Measurements from ENCODE around the gene FCN3.

The FCN3 gene

GRCh38 chr1:27338751-27339150 lies 35.9 kb downstream of the FCN3 start:
- H3K4me3 ChIP-seq (ENCODE audit: low read length), result no peak overlapping the region
- no CpG with 5 or more reads among the region's 6 CpGs for WGBS (ENCODE audit: insufficient coverage, insufficient read length)
- DNase-seq (ENCODE audit: low read depth, low spot score), result no peak
- no peaks in the 10 kb centered on the region for H3K9me3 ChIP-seq (ENCODE audit: control insufficient read depth, insufficient read depth, low read length)
- H3K4me1 ChIP-seq (ENCODE audit: control insufficient read depth, insufficient read depth, low read length), result peaks cover 8% of the 10 kb centered on the region; the same call in 1 of the 2 replicates
- H3K27ac ChIP-seq (ENCODE audit: low read length), result no peak overlapping the region
- H3K36me3 ChIP-seq (ENCODE audit: control insufficient read depth, insufficient read depth, low read length), result peaks cover 9% of the 10 kb centered on the region; the same call in 1 of the 2 replicates
- no peaks in the 10 kb centered on the region for H3K27me3 ChIP-seq (ENCODE audit: control insufficient read depth, insufficient read depth, low read length)

DNA sequence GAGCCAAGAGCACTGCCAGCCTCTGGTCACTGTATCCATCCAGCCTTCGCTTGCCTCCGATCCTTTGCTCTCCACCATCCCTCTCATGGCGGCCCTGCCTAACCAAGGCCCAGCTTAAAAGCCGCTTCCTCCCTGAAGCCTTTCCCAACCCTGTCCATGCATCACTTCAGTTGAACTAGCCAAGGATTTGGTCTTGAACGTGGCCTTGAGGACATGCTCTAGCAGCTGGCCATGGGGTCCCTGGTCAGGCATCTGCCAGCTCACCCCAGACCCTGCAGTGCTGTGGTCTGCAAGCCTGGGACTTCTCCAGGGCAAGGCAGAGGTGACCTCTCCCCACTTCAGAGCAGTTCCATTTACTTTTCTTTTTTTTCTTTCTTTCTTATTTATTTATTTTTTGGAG lies 37.9 kb downstream of the FCN3 start:
- H3K4me1 ChIP-seq (ENCODE audit: control insufficient read depth, insufficient read depth, low read length), result no peaks in the 10 kb centered on the region
- H3K4me3 ChIP-seq (ENCODE audit: low read length), result no peak overlapping the region
- H3K27ac ChIP-seq (ENCODE audit: low read length), result no peak overlapping the region
- peaks cover 13% of the 10 kb centered on the region; the same call in 1 of the 2 replicates for H3K36me3 ChIP-seq (ENCODE audit: control insufficient read depth, insufficient read depth, low read length)
- no CpG with 5 or more reads among the region's 5 CpGs for WGBS (ENCODE audit: insufficient coverage, insufficient read length)
- no peaks in the 10 kb centered on the region for H3K9me3 ChIP-seq (ENCODE audit: control insufficient read depth, insufficient read depth, low read length)
- no peak for DNase-seq (ENCODE audit: low read depth, low spot score)
- H3K27me3 ChIP-seq (ENCODE audit: control insufficient read depth, insufficient read depth, low read length), result no peaks in the 10 kb centered on the region

DNA sequence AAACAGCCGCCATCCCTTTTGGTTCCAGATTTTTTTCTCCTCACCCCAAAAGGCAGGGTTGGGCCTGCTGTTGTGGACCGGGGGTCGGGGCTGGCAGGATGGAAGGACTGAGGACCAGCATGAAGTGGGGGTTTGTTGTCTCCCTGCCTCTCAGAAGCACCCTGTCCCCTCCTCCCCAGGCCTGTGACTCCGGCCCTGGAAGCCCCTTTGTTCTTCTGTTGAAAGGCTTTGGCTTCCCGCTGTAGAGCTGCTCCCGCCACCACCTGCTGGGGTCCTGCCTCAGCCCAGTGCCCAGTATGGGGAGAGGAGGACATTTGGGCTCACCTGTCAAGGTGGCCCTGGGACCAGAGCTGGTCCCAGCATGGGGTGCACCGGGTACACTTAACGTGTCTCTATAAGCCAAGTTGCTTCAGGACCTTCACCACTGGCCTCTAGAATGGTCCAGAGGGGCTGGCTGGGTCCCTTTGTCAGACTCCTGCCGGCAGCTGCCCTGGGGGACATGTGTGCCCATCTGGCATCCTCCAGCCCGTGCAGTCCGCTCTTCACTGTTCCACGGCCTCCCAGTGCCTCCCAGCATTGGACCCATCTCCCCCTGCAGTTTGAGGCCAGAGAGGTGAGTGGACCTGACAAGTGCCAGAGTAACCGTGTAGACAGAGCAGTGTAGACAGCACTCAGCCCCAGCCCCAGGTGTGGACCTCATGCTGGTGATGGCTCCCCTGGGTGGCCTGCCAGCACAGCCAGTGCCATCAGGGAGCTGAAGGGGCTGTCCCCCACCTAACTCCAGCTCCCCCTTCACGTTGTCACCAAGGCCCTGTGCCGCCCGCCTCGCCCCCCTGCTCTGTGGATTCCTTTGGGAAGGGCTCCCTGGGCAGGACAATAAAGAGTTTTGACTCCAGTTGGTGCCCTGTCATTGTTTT lies 38.9 kb downstream of the FCN3 start:
- H3K4me1 ChIP-seq (ENCODE audit: control insufficient read depth, insufficient read depth, low read length), result no peaks in the 10 kb centered on the region
- H3K4me3 ChIP-seq (ENCODE audit: low read length), result no peak overlapping the region
- no CpG with 5 or more reads among the region's 17 CpGs for WGBS (ENCODE audit: insufficient coverage, insufficient read length)
- H3K36me3 ChIP-seq (ENCODE audit: control insufficient read depth, insufficient read depth, low read length), result peaks cover 15% of the 10 kb centered on the region; the same call in 1 of the 2 replicates
- no peak for DNase-seq (ENCODE audit: low read depth, low spot score)
- H3K27me3 ChIP-seq (ENCODE audit: control insufficient read depth, insufficient read depth, low read length), result no peaks in the 10 kb centered on the region
- H3K27ac ChIP-seq (ENCODE audit: low read length), result no peak overlapping the region
- H3K9me3 ChIP-seq (ENCODE audit: control insufficient read depth, insufficient read depth, low read length), result no peaks in the 10 kb centered on the region

GRCh38 chr1:27333717-27334279 lies 40.8 kb downstream of the FCN3 start:
- H3K36me3 ChIP-seq (ENCODE audit: control insufficient read depth, insufficient read depth, low read length), result peaks cover 15% of the 10 kb centered on the region; the same call in 1 of the 2 replicates
- H3K9me3 ChIP-seq (ENCODE audit: control insufficient read depth, insufficient read depth, low read length), result no peaks in the 10 kb centered on the region
- no CpG with 5 or more reads among the region's 17 CpGs for WGBS (ENCODE audit: insufficient coverage, insufficient read length)
- no peaks in the 10 kb centered on the region for H3K27me3 ChIP-seq (ENCODE audit: control insufficient read depth, insufficient read depth, low read length)
- H3K4me3 ChIP-seq (ENCODE audit: low read length), result no peak overlapping the region
- H3K27ac ChIP-seq (ENCODE audit: low read length), result no peak overlapping the region
- H3K4me1 ChIP-seq (ENCODE audit: control insufficient read depth, insufficient read depth, low read length), result no peaks in the 10 kb centered on the region
- no peak for DNase-seq (ENCODE audit: low read depth, low spot score)

- Histone ChIP-seq H3K36me3 (ENCODE audit: control insufficient read depth, insufficient read depth, low read length) (peaks cover 15% of the 10 kb centered on the region; the same call in 1 of the 2 replicates), H3K4me1 (ENCODE audit: control insufficient read depth, insufficient read depth, low read length) (no peaks in the 10 kb centered on the region), H3K27ac (ENCODE audit: low read length) (no peak overlapping the region), H3K4me3 (ENCODE audit: low read length) (no peak overlapping the region), H3K27me3 (ENCODE audit: control insufficient read depth, insufficient read depth, low read length) (no peaks in the 10 kb centered on the region), H3K9me3 (ENCODE audit: control insufficient read depth, insufficient read depth, low read length) (no peaks in the 10 kb centered on the region)
- DNase-seq (ENCODE audit: low read depth, low spot score), result no peak
- no CpG with 5 or more reads among the region's 11 CpGs for WGBS (ENCODE audit: insufficient coverage, insufficient read length)
Observed at GRCh38 chr1:27332536-27333281, 41.9 kb downstream of the FCN3 start.

GRCh38 chr1:27331922-27332321 lies 42.7 kb downstream of the FCN3 start:
- H3K27ac ChIP-seq (ENCODE audit: low read length), result no peak overlapping the region
- no peak for DNase-seq (ENCODE audit: low read depth, low spot score)
- WGBS (ENCODE audit: insufficient coverage, insufficient read length), result no CpG with 5 or more reads among the region's 5 CpGs
- H3K36me3 ChIP-seq (ENCODE audit: control insufficient read depth, insufficient read depth, low read length), result peaks cover 15% of the 10 kb centered on the region; the same call in 1 of the 2 replicates
- H3K9me3 ChIP-seq (ENCODE audit: control insufficient read depth, insufficient read depth, low read length), result no peaks in the 10 kb centered on the region
- H3K27me3 ChIP-seq (ENCODE audit: control insufficient read depth, insufficient read depth, low read length), result no peaks in the 10 kb centered on the region
- H3K4me1 ChIP-seq (ENCODE audit: control insufficient read depth, insufficient read depth, low read length), result no peaks in the 10 kb centered on the region
- H3K4me3 ChIP-seq (ENCODE audit: low read length), result no peak overlapping the region

GRCh38 chr1:27331426-27331825 lies 43.2 kb downstream of the FCN3 start:
- Histone ChIP-seq H3K9me3 (ENCODE audit: control insufficient read depth, insufficient read depth, low read length) (no peaks in the 10 kb centered on the region), H3K36me3 (ENCODE audit: control insufficient read depth, insufficient read depth, low read length) (peaks cover 15% of the 10 kb centered on the region; the same call in 1 of the 2 replicates), H3K4me3 (ENCODE audit: low read length) (no peak overlapping the region), H3K27me3 (ENCODE audit: control insufficient read depth, insufficient read depth, low read length) (no peaks in the 10 kb centered on the region), H3K27ac (ENCODE audit: low read length) (no peak overlapping the region), H3K4me1 (ENCODE audit: control insufficient read depth, insufficient read depth, low read length) (no peaks in the 10 kb centered on the region)
- DNase-seq (ENCODE audit: low read depth, low spot score), result no peak
- no CpG with 5 or more reads among the region's 3 CpGs for WGBS (ENCODE audit: insufficient coverage, insufficient read length)

DNA sequence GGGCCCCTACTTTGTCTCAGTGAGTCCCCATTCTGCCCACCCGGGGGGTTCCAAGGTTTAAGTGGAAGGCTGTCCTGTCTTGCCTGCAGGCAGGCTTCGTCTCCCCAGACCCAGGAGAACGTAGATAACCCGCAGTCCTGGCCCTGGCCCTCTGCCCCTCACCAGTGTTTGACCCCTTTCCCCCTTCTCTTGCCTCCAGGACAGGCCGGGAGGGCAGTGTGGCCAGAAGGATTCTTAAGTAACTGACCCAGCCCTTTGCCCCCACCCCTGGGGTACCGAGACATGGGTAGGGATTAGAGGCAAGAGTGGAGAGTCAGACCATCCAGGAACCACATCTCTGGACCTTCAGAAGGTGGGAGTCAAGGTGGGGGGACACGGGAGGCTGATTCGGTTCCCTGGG lies 43.8 kb downstream of the FCN3 start:
- no peaks in the 10 kb centered on the region for H3K9me3 ChIP-seq (ENCODE audit: control insufficient read depth, insufficient read depth, low read length)
- no peak overlapping the region for H3K4me3 ChIP-seq (ENCODE audit: low read length)
- H3K27me3 ChIP-seq (ENCODE audit: control insufficient read depth, insufficient read depth, low read length), result no peaks in the 10 kb centered on the region
- H3K36me3 ChIP-seq (ENCODE audit: control insufficient read depth, insufficient read depth, low read length), result peaks cover 18% of the 10 kb centered on the region
- no peak for DNase-seq (ENCODE audit: low read depth, low spot score)
- H3K4me1 ChIP-seq (ENCODE audit: control insufficient read depth, insufficient read depth, low read length), result no peaks in the 10 kb centered on the region
- no peak overlapping the region for H3K27ac ChIP-seq (ENCODE audit: low read length)
- no CpG with 5 or more reads among the region's 8 CpGs for WGBS (ENCODE audit: insufficient coverage, insufficient read length)

GRCh38 chr1:27327964-27328363 lies 46.7 kb downstream of the FCN3 start:
- H3K4me3 ChIP-seq (ENCODE audit: low read length), result no peak overlapping the region
- no peaks in the 10 kb centered on the region for H3K4me1 ChIP-seq (ENCODE audit: control insufficient read depth, insufficient read depth, low read length)
- H3K27ac ChIP-seq (ENCODE audit: low read length), result no peak overlapping the region
- H3K9me3 ChIP-seq (ENCODE audit: control insufficient read depth, insufficient read depth, low read length), result no peaks in the 10 kb centered on the region
- peaks cover 15% of the 10 kb centered on the region; the same call in 1 of the 2 replicates for H3K36me3 ChIP-seq (ENCODE audit: control insufficient read depth, insufficient read depth, low read length)
- H3K27me3 ChIP-seq (ENCODE audit: control insufficient read depth, insufficient read depth, low read length), result no peaks in the 10 kb centered on the region
- DNase-seq (ENCODE audit: low read depth, low spot score), result no peak
- WGBS (ENCODE audit: insufficient coverage, insufficient read length), result no CpG with 5 or more reads among the region's 5 CpGs

DNA sequence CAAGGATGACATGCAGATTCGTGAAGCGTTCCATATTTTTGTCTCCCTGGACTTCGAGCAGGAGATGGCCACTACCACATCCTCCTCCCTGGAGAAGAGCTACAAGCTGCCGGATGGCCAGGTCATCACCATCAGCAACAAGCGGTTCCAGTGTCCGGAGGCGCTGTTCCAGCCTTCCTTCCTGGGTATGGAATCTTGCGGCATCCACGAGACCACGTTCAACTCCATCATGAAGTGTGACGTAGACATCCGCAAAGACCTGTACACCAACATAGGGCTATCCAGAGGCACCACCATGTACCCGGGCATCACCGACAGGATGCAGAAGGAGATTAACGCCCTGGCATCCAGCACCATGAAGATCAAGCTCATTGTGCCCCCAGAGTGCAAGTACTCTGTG lies 49.3 kb downstream of the FCN3 start:
- H3K4me3 ChIP-seq (ENCODE audit: low read length), result no peak overlapping the region
- no peaks in the 10 kb centered on the region for H3K27me3 ChIP-seq (ENCODE audit: control insufficient read depth, insufficient read depth, low read length)
- no CpG with 5 or more reads among the region's 15 CpGs for WGBS (ENCODE audit: insufficient coverage, insufficient read length)
- DNase-seq (ENCODE audit: low read depth, low spot score), result no peak
- H3K27ac ChIP-seq (ENCODE audit: low read length), result no peak overlapping the region
- H3K4me1 ChIP-seq (ENCODE audit: control insufficient read depth, insufficient read depth, low read length), result no peaks in the 10 kb centered on the region
- peaks cover 9% of the 10 kb centered on the region; the same call in 1 of the 2 replicates for H3K36me3 ChIP-seq (ENCODE audit: control insufficient read depth, insufficient read depth, low read length)
- no peaks in the 10 kb centered on the region for H3K9me3 ChIP-seq (ENCODE audit: control insufficient read depth, insufficient read depth, low read length)
